GM12878 (cell line): ENCODE results near the gene PALLD. TPM values are rescaled to one million over a fixed set of nuclear protein-coding genes. Genes with fewer than 3 reads are reported as not detected.

Source experiments
- ATAC-seq: fragments of 200-7000 bp; cut with Tn5 transposase; 3 replicates; pipeline ENCODE4 v1.9.1; 2020; ENCODE audit warnings: mild to moderate bottlenecking, moderate library complexity
- BruUV-seq: library from RNA; stranded (reverse); fragments of 400-500 nt; replicated peaks from 2 replicates; lab custom pipeline; 2021; lab: Mats Ljungman, UMichigan
- CTCF ChIA-PET: fragments of 300-600 bp; sonication (Branson Sonifier 250); formaldehyde crosslinking; extraction: SDS; loops from one replicate; lab custom pipeline; 2021; ENCODE audit warnings: inconsistent platforms; lab: Yijun Ruan, JAX
- POLR2A ChIA-PET: fragments of 350-600 bp; formaldehyde crosslinking; extraction: SDS; loops from one replicate; lab custom pipeline; 2021; ENCODE audit warnings: inconsistent platforms; lab: Charles Lee
- RAD21 ChIA-PET: fragments of 300-600 bp; sonication (Branson Sonifier 250); formaldehyde crosslinking; loops from one replicate; lab custom pipeline; 2023; ENCODE audit warnings: antibody characterized with exemption; ENCODE audit not compliant: unreplicated experiment; lab: Charles Lee
- SMC1A ChIA-PET: fragments of 300-600 bp; sonication (Branson Sonifier 250); formaldehyde crosslinking; loops from one replicate; lab custom pipeline; 2023; ENCODE audit not compliant: unreplicated experiment, uncharacterized antibody; lab: Charles Lee
- DNase-seq: peaks from one replicate; pipeline ENCODE4 v3.0.0-alpha.2; 2011; ENCODE audit warnings: low read depth, low spot score
- FAIRE-seq: peaks from 3 replicates; lab custom pipeline; 2011; peaks lifted over from hg19 to GRCh38; lab: Jason Lieb, UNC
- H2AFZ ChIP-seq: 2 replicates; pipeline ENCODE4 v1.6.0; 2011; ENCODE audit warnings: low read depth, low read length, control low read depth; ENCODE audit not compliant: control insufficient read depth
- H3K27ac ChIP-seq: 2 replicates; pipeline ENCODE4 v1.5.1; 2011; ENCODE audit warnings: control low read depth; ENCODE audit not compliant: control insufficient read depth, insufficient read depth
- H3K27me3 ChIP-seq, 2 experiments: replicated peaks in 1 of 2; 2 replicates each; pipeline versions ENCODE4 v1.6.0 to v1.6.1; 2011; ENCODE audit warnings: low read length in 1 of 2; ENCODE audit not compliant: control insufficient read depth in 2 of 2, insufficient read depth in 2 of 2
- H3K36me3 ChIP-seq, 2 experiments: 2 replicates each; pipeline ENCODE4 v1.5.1; 2011; ENCODE audit warnings: low read length in 1 of 2; ENCODE audit not compliant: control insufficient read depth in 2 of 2, insufficient read depth in 2 of 2
- H3K4me1 ChIP-seq: 2 replicates; pipeline ENCODE4 v1.6.1; 2011; ENCODE audit warnings: mild to moderate bottlenecking, low read length, moderate library complexity, mixed read lengths; ENCODE audit not compliant: control insufficient read depth, insufficient read depth
- H3K4me2 ChIP-seq: 2 replicates; pipeline ENCODE4 v1.6.0; 2011; ENCODE audit warnings: control low read depth; ENCODE audit not compliant: control insufficient read depth, insufficient read depth
- H3K4me3 ChIP-seq: fragments of 200-600 bp; sonication (generic); 2 replicates; pipeline ENCODE4 v1.5.1; 2016
- H3K79me2 ChIP-seq: 2 replicates; pipeline ENCODE4 v1.6.0; 2011; ENCODE audit warnings: low read length; ENCODE audit not compliant: control insufficient read depth, insufficient read depth
- H3K9ac ChIP-seq: 2 replicates; pipeline ENCODE4 v1.8.0; 2011; ENCODE audit warnings: low read length, control low read depth, mixed read lengths; ENCODE audit not compliant: control insufficient read depth, insufficient read depth
- H3K9me3 ChIP-seq: replicated peaks from 3 replicates; pipeline ENCODE4 v1.5.1; 2011; ENCODE audit warnings: mild to moderate bottlenecking, low read length; ENCODE audit not compliant: control insufficient read depth, insufficient read depth
- H4K20me1 ChIP-seq: 2 replicates; pipeline ENCODE4 v1.6.0; 2011; ENCODE audit not compliant: control insufficient read depth, insufficient read depth
- ATF7 ChIP-seq: fragments of 450-650 bp; IDR thresholded peaks from 2 replicates; pipeline ENCODE4 v1.6.1; 2016; ENCODE audit warnings: low read depth, mild to moderate bottlenecking
- GATAD2B ChIP-seq: fragments of 450-650 bp; conservative IDR thresholded peaks from 2 replicates; pipeline ENCODE4 v1.6.1; 2017; ENCODE audit warnings: low read depth, mild to moderate bottlenecking, moderate library complexity
- HDAC6 ChIP-seq: fragments of 200-600 bp; sonication (generic); IDR thresholded peaks from one replicate; pipeline ENCODE4 v1.8.0; 2017; ENCODE audit warnings: antibody characterized with exemption; ENCODE audit not compliant: unreplicated experiment
- LARP7 ChIP-seq: fragments of 450-650 bp; IDR thresholded peaks from 2 replicates; pipeline ENCODE4 v1.6.1; 2017; ENCODE audit warnings: mild to moderate bottlenecking
- TCF12 ChIP-seq: IDR thresholded peaks from 2 replicates; pipeline ENCODE4 v1.6.1; 2011; ENCODE audit warnings: low read depth, mild to moderate bottlenecking, low read length
- ZNF384 ChIP-seq: IDR thresholded peaks from 2 replicates; pipeline ENCODE4 v1.6.1; 2012; ENCODE audit warnings: low read depth, mild to moderate bottlenecking, low read length, improper control_type of control experiment, borderline replicate concordance
- WGBS: methylation state at CpG from one replicate; pipeline ENCODE4 v1.1.6; 2016; ENCODE audit warnings: low lambda C conversion rate; ENCODE audit not compliant: insufficient replicate concordance, insufficient coverage; ENCODE audit errors: missing lambda C conversion rate; 5-methylcytosine and 5-hydroxymethylcytosine counted together
- in situ Hi-C: fragments of 300-500 bp; cut with MboI; formaldehyde crosslinking; loops from 9 replicates; pipeline ENCODE4 v1.14.3; 2018; ENCODE audit warnings: mixed read lengths
- intact Hi-C: fragments of 100-400 bp; cut with micrococcal nuclease; formaldehyde crosslinking; loops from one replicate; pipeline ENCODE4 v1.14.2; 2022; ENCODE audit not compliant: unreplicated experiment
- polyA plus RNA-seq, 11 experiments: library from polyadenylated mRNA; depleted of rRNA in 4 of 11; unstranded in 6 of 11; stranded (reverse) in 5 of 11; fragments of >200 nt; fragmentation: Nextera tagmentation in 4 of 11; fragmentation: Illumina TruSeq in 1 of 11; extraction: Ambion mirVana in 4 of 11; extraction: Trizol in 1 of 11; gene quantifications; 1 replicate in 1 of 11; 2 replicates in 10 of 11; pipeline versions ENCODE4 v1.2.1 to v1.2.3, GENCODE V29; 2011 to 2016; ENCODE audit warnings: inconsistent platforms in 2 of 11, missing spikeins in 2 of 11, low read depth in 1 of 11
- total RNA-seq, 4 experiments: library from RNA; depleted of rRNA in 3 of 4; stranded (reverse); fragments of >200 nt in 3 of 4; fragmentation: Illumina TruSeq in 1 of 4; extraction: Trizol in 1 of 4; gene quantifications; 2 replicates each; pipeline versions ENCODE4 v1.2.1 to v1.2.3, GENCODE V29; 2013 to 2021

Gene PALLD
- total and polyA plus RNA-seq, 10 of the 15 experiments (the other 5 are each of a cell fraction or from before 2014, with no cell fraction given), result 1.0 to 7.7 (median 1.7) TPM

GRCh38 chr4:168637872-168638756 lies 141.3 kb downstream of the PALLD start:
- no TSS peak for BruUV-seq
- no peak for DNase-seq
- no peak for TF ChIP-seq TCF12
- Histone ChIP-seq H3K9ac (no peak overlapping the region), H3K9me3 (no peaks in the 10 kb centered on the region), H3K27me3 (peaks cover 0 to 1% of the 10 kb centered on the region in 2 experiments; a peak in 2 of 4 replicates), H3K36me3 (no peaks in the 10 kb centered on the region), H3K4me2 (no peak overlapping the region), H3K79me2 (no peaks in the 10 kb centered on the region), H2AFZ (no peak overlapping the region), H3K4me1 (no peaks in the 10 kb centered on the region), H4K20me1 (no peaks in the 10 kb centered on the region), H3K27ac (no peak overlapping the region), H3K4me3 (no peak overlapping the region)
- 24% methylated on average over 5 of the region's 5 CpGs for WGBS
- ChIA-PET RAD21 (interaction anchor here (0.7 kb wide), 1 partner anchor 115 kb away, joined by 3 read pairs; no protein-coding TSS in a partner anchor), CTCF (no interaction called here), SMC1A (interaction anchor here (0.8 to 2.3 kb wide), 2 partner anchors 10 to 52 kb away, joined by 4 to 6 read pairs; no protein-coding TSS in a partner anchor), POLR2A (no interaction called here)
- in situ Hi-C loops, result no loop called here
- FAIRE-seq, result no peak
- intact Hi-C loops, result no loop called here
- ATAC-seq, result no peak

DNA sequence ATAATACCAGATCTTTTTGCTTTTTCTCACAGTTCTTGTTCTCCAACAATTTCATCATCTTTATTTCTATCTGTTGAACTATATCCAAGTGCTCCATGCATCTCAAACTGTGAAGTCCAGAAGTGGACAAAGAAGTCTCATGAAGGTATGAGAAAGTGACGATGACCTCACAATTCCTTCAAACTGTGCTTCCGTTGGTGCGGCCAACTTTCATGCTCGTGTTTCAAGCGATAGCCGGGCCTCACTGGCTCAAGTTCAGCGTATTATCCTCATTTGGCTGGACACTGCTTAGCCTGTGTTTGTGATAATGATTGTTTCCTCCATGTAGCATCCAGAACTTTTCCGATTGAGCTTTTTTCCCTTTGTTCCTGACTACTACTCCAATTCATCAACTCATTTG lies 143.1 kb downstream of the PALLD start:
- ChIA-PET POLR2A (no interaction called here), RAD21 (no interaction called here), CTCF (interaction anchor here (0.5 to 0.7 kb wide), 2 partner anchors 59 to 167 kb away, joined by 3 read pairs; no protein-coding TSS in a partner anchor), SMC1A (interaction anchor here (0.6 kb wide), 1 partner anchor 9 kb away, joined by 3 read pairs; no protein-coding TSS in a partner anchor)
- Histone ChIP-seq H3K9me3 (no peaks in the 10 kb centered on the region), H3K4me3 (no peak overlapping the region), H3K36me3 (no peaks in the 10 kb centered on the region), H3K9ac (no peak overlapping the region), H3K79me2 (no peaks in the 10 kb centered on the region), H3K27me3 (peaks cover 0 to under 1% of the 10 kb centered on the region in 2 experiments; a peak in 2 of 4 replicates), H3K4me2 (no peak overlapping the region), H4K20me1 (no peaks in the 10 kb centered on the region), H2AFZ (no peak overlapping the region), H3K4me1 (no peaks in the 10 kb centered on the region), H3K27ac (no peak overlapping the region)
- ATAC-seq (no peak), FAIRE-seq (no peak), DNase-seq (no peak)
- intact Hi-C loops (no loop called here), in situ Hi-C loops (no loop called here)
- no TSS peak for BruUV-seq
- no peak for TF ChIP-seq LARP7
- no peak for TF ChIP-seq GATAD2B
- no peak for TF ChIP-seq ATF7
- no peak for TF ChIP-seq ZNF384
- no peak for TF ChIP-seq HDAC6
- WGBS, result 49% methylated on average over 8 of the region's 8 CpGs
